H1 (cell line): ENCODE results near the gene CYP2E1. TPM values are rescaled to one million over a fixed set of nuclear protein-coding genes. Genes with fewer than 3 reads are reported as not detected.

Source experiments
- EP300 ChIP-seq, 2 experiments: IDR thresholded peaks; 1 replicate in 1 of 2; 2 replicates in 1 of 2; pipeline ENCODE4 v1.6.1; 2011 to 2012; ENCODE audit warnings: low read depth in 2 of 2, low read length in 2 of 2, mild to moderate bottlenecking in 2 of 2, borderline replicate concordance in 1 of 2, inconsistent platforms in 1 of 2, moderate library complexity in 1 of 2
- polyA plus RNA-seq, 7 experiments: library from polyadenylated mRNA; depleted of rRNA in 3 of 7; stranded (reverse) in 5 of 7; unstranded in 2 of 7; fragments of >200 nt in 5 of 7; fragments of 200-250 nt in 2 of 7; gene quantifications; 1 replicate in 5 of 7; 2 replicates in 1 of 7; 4 replicates in 1 of 7; pipeline versions ENCODE4 v1.2.1 to v1.2.3, GENCODE V29; 2011 to 2013; ENCODE audit warnings: missing spikeins in 2 of 7, mixed read lengths in 2 of 7
- total RNA-seq: library from RNA; stranded (reverse); fragmentation: NEBNext Ultra II Directional; extraction: Animal tissue kit (Norgen Biotek cat#: 25700); gene quantifications from 2 replicates; pipeline ENCODE4 v1.2.1, GENCODE V29; 2021
- TF ChIP-seq, protein P1 (sequence below): IDR thresholded peaks from 2 replicates; pipeline ENCODE4 v1.6.1; 2012; ENCODE audit warnings: inconsistent platforms

Gene CYP2E1
- total and polyA plus RNA-seq, 2 of the 8 experiments (the other 6 are each of a cell fraction or from before 2014, with no cell fraction given) = 0.11 TPM; not detected in 1

DNA sequence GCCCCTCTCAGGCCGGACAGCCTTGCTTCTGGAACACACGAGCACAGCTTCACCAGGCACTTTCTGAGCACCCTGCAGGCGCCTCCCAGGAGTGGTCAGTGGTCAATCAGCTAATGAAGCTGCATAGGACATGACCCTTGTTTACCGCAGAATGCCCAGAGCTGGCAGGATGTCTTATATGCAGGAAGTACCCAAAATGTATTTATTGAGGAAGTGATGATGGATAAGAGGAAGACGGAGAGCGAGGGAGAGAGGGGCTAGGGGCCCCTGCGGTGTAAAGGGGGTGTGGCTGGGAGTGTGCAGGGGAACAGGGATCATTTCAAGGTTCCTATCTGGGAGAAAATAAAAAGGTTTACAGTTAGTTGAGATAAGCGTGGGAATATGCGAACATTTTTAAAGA lies 3.3 kb downstream of the CYP2E1 start (continued):
- TF ChIP-seq, protein P1, sequence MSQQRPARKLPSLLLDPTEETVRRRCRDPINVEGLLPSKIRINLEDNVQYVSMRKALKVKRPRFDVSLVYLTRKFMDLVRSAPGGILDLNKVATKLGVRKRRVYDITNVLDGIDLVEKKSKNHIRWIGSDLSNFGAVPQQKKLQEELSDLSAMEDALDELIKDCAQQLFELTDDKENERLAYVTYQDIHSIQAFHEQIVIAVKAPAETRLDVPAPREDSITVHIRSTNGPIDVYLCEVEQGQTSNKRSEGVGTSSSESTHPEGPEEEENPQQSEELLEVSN = no peak
- TF ChIP-seq EP300 (IDR thresholded peaks at IDR 0.05; ENCODE audit: borderline replicate concordance in 1 of 2, low read depth in 2 of 2, low read length in 2 of 2) = no peak
